ENCODE results near the gene ESRRA.

GRCh38 chr11:64268893-64269539, 36.3 kb upstream of the ESRRA start:
- peak in 1 of 6 experiments; percentile 4 for TF ChIP-seq CTCF (IDR thresholded peaks at IDR 0.05)
- TF ChIP-seq POLR2A (IDR thresholded peaks at IDR 0.05) = peak in 1 of 2 donors; percentile 86
